HUES48 (cell line): ENCODE measurements around the gene TOX2.

Experiments used
- H3K27ac ChIP-seq: one replicate; pipeline ENCODE4 v1.7.0; 2013; ENCODE audit warnings: low read depth, low read length, inconsistent platforms
- H3K27me3 ChIP-seq: 2 replicates; pipeline ENCODE4 v1.6.1; 2013; ENCODE audit warnings: mild to moderate bottlenecking, low read length; ENCODE audit not compliant: control insufficient read depth, insufficient read depth
- H3K36me3 ChIP-seq: 2 replicates; pipeline ENCODE4 v1.6.1; 2013; ENCODE audit warnings: low read length; ENCODE audit not compliant: control insufficient read depth, insufficient read depth
- H3K4me1 ChIP-seq: 2 replicates; pipeline ENCODE4 v1.6.1; 2013; ENCODE audit warnings: mild to moderate bottlenecking, low read length; ENCODE audit not compliant: control insufficient read depth, insufficient read depth
- H3K4me3 ChIP-seq: 2 replicates; pipeline ENCODE4 v1.5.1; 2013; ENCODE audit warnings: mild to moderate bottlenecking, low read depth, low read length
- H3K9ac ChIP-seq: 2 replicates; pipeline ENCODE4 v1.6.1; 2013; ENCODE audit warnings: mild to moderate bottlenecking, low read depth, low read length, moderate library complexity
- H3K9me3 ChIP-seq: 2 replicates; pipeline ENCODE4 v1.6.1; 2013; ENCODE audit warnings: low read length; ENCODE audit not compliant: control insufficient read depth, insufficient read depth

Gene TOX2

GRCh38 chr20:44069203-44070011 is 154.8 kb downstream of the TOX2 start:
- no peaks in the 10 kb centered on the region for H3K9me3 ChIP-seq
- H3K27ac ChIP-seq: no peak overlapping the region
- no peak overlapping the region for H3K4me3 ChIP-seq
- H3K36me3 ChIP-seq: no peaks in the 10 kb centered on the region
- H3K4me1 ChIP-seq: no peaks in the 10 kb centered on the region
- H3K27me3 ChIP-seq: no peaks in the 10 kb centered on the region
- no peak overlapping the region for H3K9ac ChIP-seq

GRCh38 chr20:44070139-44070900 is 155.7 kb downstream of the TOX2 start:
- Histone ChIP-seq H3K9ac (no peak overlapping the region), H3K36me3 (no peaks in the 10 kb centered on the region), H3K4me1 (no peaks in the 10 kb centered on the region), H3K27me3 (no peaks in the 10 kb centered on the region), H3K9me3 (no peaks in the 10 kb centered on the region), H3K4me3 (no peak overlapping the region), H3K27ac (no peak overlapping the region)

GRCh38 chr20:44071057-44071456 is 156.4 kb downstream of the TOX2 start:
- Histone ChIP-seq H3K27ac (no peak overlapping the region), H3K36me3 (no peaks in the 10 kb centered on the region), H3K9me3 (no peaks in the 10 kb centered on the region), H3K27me3 (no peaks in the 10 kb centered on the region), H3K4me3 (no peak overlapping the region), H3K9ac (no peak overlapping the region), H3K4me1 (no peaks in the 10 kb centered on the region)

GRCh38 chr20:44071526-44072111 is 157.0 kb downstream of the TOX2 start:
- H3K4me1 ChIP-seq: no peaks in the 10 kb centered on the region
- no peak overlapping the region for H3K27ac ChIP-seq
- no peak overlapping the region for H3K9ac ChIP-seq
- no peaks in the 10 kb centered on the region for H3K36me3 ChIP-seq
- no peaks in the 10 kb centered on the region for H3K9me3 ChIP-seq
- no peaks in the 10 kb centered on the region for H3K27me3 ChIP-seq
- no peak overlapping the region for H3K4me3 ChIP-seq

- H3K9me3 ChIP-seq: no peaks in the 10 kb centered on the region
- no peaks in the 10 kb centered on the region for H3K27me3 ChIP-seq
- H3K36me3 ChIP-seq: no peaks in the 10 kb centered on the region
- no peak overlapping the region for H3K9ac ChIP-seq
- no peak overlapping the region for H3K27ac ChIP-seq
- no peak overlapping the region for H3K4me3 ChIP-seq
- H3K4me1 ChIP-seq: no peaks in the 10 kb centered on the region
Observed at GRCh38 chr20:44072384-44072783, 157.7 kb downstream of the TOX2 start.

GRCh38 chr20:44073011-44073674 is 158.5 kb downstream of the TOX2 start:
- Histone ChIP-seq H3K36me3 (no peaks in the 10 kb centered on the region), H3K27ac (no peak overlapping the region), H3K27me3 (no peaks in the 10 kb centered on the region), H3K9ac (no peak overlapping the region), H3K4me1 (no peaks in the 10 kb centered on the region), H3K4me3 (no peak overlapping the region), H3K9me3 (no peaks in the 10 kb centered on the region)

- H3K27ac ChIP-seq: no peak overlapping the region
- no peaks in the 10 kb centered on the region for H3K27me3 ChIP-seq
- no peak overlapping the region for H3K9ac ChIP-seq
- H3K36me3 ChIP-seq: no peaks in the 10 kb centered on the region
- no peak overlapping the region for H3K4me3 ChIP-seq
- no peaks in the 10 kb centered on the region for H3K4me1 ChIP-seq
- H3K9me3 ChIP-seq: no peaks in the 10 kb centered on the region
Observed at GRCh38 chr20:44073675-44074071, 159.0 kb downstream of the TOX2 start.

GRCh38 chr20:44074252-44075151 is 159.8 kb downstream of the TOX2 start:
- Histone ChIP-seq H3K27ac (no peak overlapping the region), H3K9ac (no peak overlapping the region), H3K36me3 (no peaks in the 10 kb centered on the region), H3K4me1 (no peaks in the 10 kb centered on the region), H3K4me3 (no peak overlapping the region), H3K9me3 (no peaks in the 10 kb centered on the region), H3K27me3 (no peaks in the 10 kb centered on the region)

GRCh38 chr20:44075191-44075949 is 160.7 kb downstream of the TOX2 start:
- Histone ChIP-seq H3K9me3 (no peaks in the 10 kb centered on the region), H3K9ac (no peak overlapping the region), H3K27me3 (no peaks in the 10 kb centered on the region), H3K36me3 (no peaks in the 10 kb centered on the region), H3K4me1 (no peaks in the 10 kb centered on the region), H3K27ac (no peak overlapping the region), H3K4me3 (no peak overlapping the region)

GRCh38 chr20:44075950-44076232 is 161.2 kb downstream of the TOX2 start:
- Histone ChIP-seq H3K4me3 (no peak overlapping the region), H3K4me1 (no peaks in the 10 kb centered on the region), H3K9ac (no peak overlapping the region), H3K36me3 (no peaks in the 10 kb centered on the region), H3K27ac (no peak overlapping the region), H3K9me3 (no peaks in the 10 kb centered on the region), H3K27me3 (no peaks in the 10 kb centered on the region)
